ENCODE data around the gene LRPAP1. TPM values are rescaled to one million over a fixed set of nuclear protein-coding genes. Genes with fewer than 3 reads are reported as not detected.
A peak's percentile ranks its signal among the peaks of the same experiment; 100 is the strongest.

Gene LRPAP1
- total and polyA plus RNA-seq, 12 donors = 49.9 to 418 (median 345) TPM

GRCh38 chr4:3532751-3533422, 665 bp upstream of the LRPAP1 start:
- intact Hi-C loops (cut with DNase I) = no loop called here
- no peak for DNase-seq

GRCh38 chr4:3531318-3531878, 824 bp downstream of the LRPAP1 start:
- intact Hi-C loops (cut with DNase I) = no loop called here

More at GRCh38 chr4:3532751-3533422, 665 bp upstream of the LRPAP1 start:
- H3K27ac ChIP-seq = peak overlapping the region in 5 of 10 donors; percentile 11 to 91 (median 58)
- no peaks in the 10 kb centered on the region for H3K27me3 ChIP-seq
- no peaks in the 10 kb centered on the region for H3K9me3 ChIP-seq
- H3K4me1 ChIP-seq = peaks cover 4 to 44% (median 28%) of the 10 kb centered on the region in 9 donors
- H3K36me3 ChIP-seq = peaks cover 0 to 25% (median 0%) of the 10 kb centered on the region in 9 donors
- H3K4me3 ChIP-seq = peak overlapping the region; percentile 75 to 97 (median 84)
- no peak for TF ChIP-seq CTCF (IDR thresholded peaks at IDR 0.05)
- WGBS, 2 donors = 10 to 12% methylated on average over 42 of the region's 42 CpGs
- peak in 7 of 8 donors; percentile 40 to 72 (median 66) for ATAC-seq

GRCh38 chr4:3530663-3531254, 1.5 kb downstream of the LRPAP1 start:
- DNase-seq = no peak

More at GRCh38 chr4:3531318-3531878, 824 bp downstream of the LRPAP1 start:
- Histone ChIP-seq H3K27me3 (no peaks in the 10 kb centered on the region), H3K36me3 (peaks cover 0 to 34% (median 0%) of the 10 kb centered on the region in 9 donors), H3K4me1 (peaks cover 4 to 47% (median 28%) of the 10 kb centered on the region in 9 donors), H3K9me3 (no peaks in the 10 kb centered on the region), H3K4me3 (peak overlapping the region; percentile 75 to 97 (median 84)), H3K27ac (peak overlapping the region in 9 of 10 donors; percentile 49 to 91 (median 79))
- WGBS, 2 donors = 10 to 18% methylated on average over 17 of the region's 17 CpGs
- ATAC-seq = peak in 2 of 8 donors; percentile 0 to 3
- DNase-seq = no peak
- TF ChIP-seq CTCF (IDR thresholded peaks at IDR 0.05) = no peak

More at GRCh38 chr4:3530663-3531254, 1.5 kb downstream of the LRPAP1 start:
- Histone ChIP-seq H3K27ac (no peak overlapping the region), H3K4me3 (peak overlapping the region in 9 of 10 donors; percentile 75 to 94 (median 84)), H3K36me3 (peaks cover 0 to 40% (median 0%) of the 10 kb centered on the region in 9 donors), H3K4me1 (peaks cover 4 to 47% (median 28%) of the 10 kb centered on the region in 9 donors), H3K27me3 (no peaks in the 10 kb centered on the region), H3K9me3 (no peaks in the 10 kb centered on the region)
- WGBS, 2 donors = 65 to 71% methylated on average over 18 of the region's 18 CpGs
- intact Hi-C loops (cut with DNase I) = no loop called here
- ATAC-seq = peak in 5 of 8 donors; percentile 5 to 38 (median 29)
- no peak for TF ChIP-seq CTCF (IDR thresholded peaks at IDR 0.05)

All from heart right ventricle (tissue), 16 donors.